Measurements from ENCODE around the gene ACP1.

The ACP1 gene

GRCh38 chr2:231521-232185 is 33.1 kb upstream of the ACP1 start:
- TF ChIP-seq CTCF (IDR thresholded peaks at IDR 0.05; ENCODE audit: low read depth, low read length) = no peak
- DNase-seq (ENCODE audit: extremely low read depth, low read depth) = no peak

GRCh38 chr2:233030-233429 is 31.7 kb upstream of the ACP1 start:
- no peak for DNase-seq (ENCODE audit: extremely low read depth, low read depth)
- no peak for TF ChIP-seq CTCF (IDR thresholded peaks at IDR 0.05; ENCODE audit: low read depth, low read length)

- no peak for TF ChIP-seq CTCF (IDR thresholded peaks at IDR 0.05; ENCODE audit: low read depth, low read length)
- no peak for DNase-seq (ENCODE audit: extremely low read depth, low read depth)
These were observed 30.3 kb upstream of the ACP1 start for GRCh38 chr2:234421-234820.

GRCh38 chr2:236993-237539 is 27.7 kb upstream of the ACP1 start:
- no peak for DNase-seq (ENCODE audit: extremely low read depth, low read depth)
- no peak for TF ChIP-seq CTCF (IDR thresholded peaks at IDR 0.05; ENCODE audit: low read depth, low read length)

- no peak for DNase-seq (ENCODE audit: extremely low read depth, low read depth)
- TF ChIP-seq CTCF (IDR thresholded peaks at IDR 0.05; ENCODE audit: low read depth, low read length) = no peak
These were observed 26.9 kb upstream of the ACP1 start for GRCh38 chr2:237878-238277.

GRCh38 chr2:238431-238830 is 26.3 kb upstream of the ACP1 start:
- DNase-seq (ENCODE audit: extremely low read depth, low read depth) = no peak
- TF ChIP-seq CTCF (IDR thresholded peaks at IDR 0.05; ENCODE audit: low read depth, low read length) = no peak

GRCh38 chr2:238869-239268 is 25.9 kb upstream of the ACP1 start:
- no peak for DNase-seq (ENCODE audit: extremely low read depth, low read depth)
- no peak for TF ChIP-seq CTCF (IDR thresholded peaks at IDR 0.05; ENCODE audit: low read depth, low read length)

All from AG09319 (cell line).